Caco-2 (cell line): Measurements from ENCODE around the gene PDE10A. TPM values are rescaled to one million over a fixed set of nuclear protein-coding genes. Genes with fewer than 3 reads are reported as not detected.

Experiments used
- BruUV-seq: library from RNA; stranded (reverse); fragments of 400-500 nt; replicated peaks from 2 replicates; lab custom pipeline; 2021; lab: Mats Ljungman, UMichigan
- CTCF ChIA-PET: fragments of 300-600 bp; sonication (Branson Sonifier 250); formaldehyde crosslinking; loops from one replicate; lab custom pipeline; 2022; ENCODE audit warnings: antibody characterized with exemption; lab: Charles Lee
- POLR2A ChIA-PET: fragments of 300-600 bp; sonication (Branson Sonifier 250); formaldehyde crosslinking; loops from one replicate; lab custom pipeline; 2022; ENCODE audit warnings: antibody characterized with exemption; lab: Charles Lee
- DNase-seq, 2 experiments: peaks; one replicate each; pipeline versions ENCODE4 v3.0.0 to v3.0.0-alpha.2; 2020 to 2022
- H3K27me3 ChIP-seq: replicated peaks from 2 replicates; pipeline ENCODE4 v1.6.0; 2011; ENCODE audit warnings: low read length; ENCODE audit not compliant: control insufficient read depth, insufficient read depth
- H3K36me3 ChIP-seq: 2 replicates; pipeline ENCODE4 v1.5.1; 2011; ENCODE audit warnings: low read length; ENCODE audit not compliant: control insufficient read depth, insufficient read depth
- H3K4me1 ChIP-seq: fragments of 250-450 bp; sonication (Bioruptor Pico); 2 replicates; pipeline ENCODE4 v1.5.1; 2020; ENCODE audit warnings: mild to moderate bottlenecking
- H3K4me3 ChIP-seq: 2 replicates; pipeline ENCODE4 v1.5.1; 2011; ENCODE audit warnings: low read depth, mild to moderate bottlenecking, control low read depth, low read length
- H3K9me3 ChIP-seq: fragments of 250-450 bp; sonication (Bioruptor Pico); 2 replicates; pipeline ENCODE4 v1.5.1; 2020; ENCODE audit warnings: mild to moderate bottlenecking, moderate library complexity
- H3K27ac Mint-ChIP-seq: one replicate; pipeline ENCODE4 v1.8.0; 2022; ENCODE audit warnings: mixed read lengths; ENCODE audit not compliant: unreplicated experiment
- H3K27me3 Mint-ChIP-seq: one replicate; pipeline ENCODE4 v1.8.0; 2022; ENCODE audit warnings: mixed read lengths; ENCODE audit not compliant: insufficient read depth, unreplicated experiment
- H3K36me3 Mint-ChIP-seq: one replicate; pipeline ENCODE4 v1.8.0; 2022; ENCODE audit warnings: mild to moderate bottlenecking, mixed read lengths; ENCODE audit not compliant: insufficient read depth, unreplicated experiment
- H3K4me1 Mint-ChIP-seq: one replicate; pipeline ENCODE4 v1.8.0; 2022; ENCODE audit warnings: low read depth, mixed read lengths; ENCODE audit not compliant: unreplicated experiment
- H3K4me3 Mint-ChIP-seq: one replicate; pipeline ENCODE4 v1.8.0; 2022; ENCODE audit warnings: mild to moderate bottlenecking, moderate library complexity, mixed read lengths; ENCODE audit not compliant: unreplicated experiment
- H3K9me3 Mint-ChIP-seq: one replicate; pipeline ENCODE4 v1.8.0; 2022; ENCODE audit warnings: mixed read lengths; ENCODE audit not compliant: unreplicated experiment
- CTCF ChIP-seq, 2 experiments: fragments of 200-600 bp in 1 of 2; IDR thresholded peaks; 1 replicate in 1 of 2; 2 replicates in 1 of 2; pipeline versions ENCODE4 v1.5.1 to v1.8.0; 2011 to 2022; ENCODE audit warnings: antibody characterized with exemption in 1 of 2, control low read depth in 1 of 2, inconsistent platforms in 1 of 2, low read depth in 1 of 2, low read length in 1 of 2, mild to moderate bottlenecking in 1 of 2, moderate library complexity in 1 of 2; ENCODE audit not compliant: insufficient read depth in 1 of 2, severe bottlenecking in 1 of 2, unreplicated experiment in 1 of 2
- intact Hi-C: fragments of 100-400 bp; cut with micrococcal nuclease; formaldehyde crosslinking; loops from one replicate; pipeline ENCODE4 v1.10.0; 2022; ENCODE audit not compliant: unreplicated experiment
- total RNA-seq: library from RNA; stranded (reverse); gene quantifications from 2 replicates; pipeline ENCODE4 v1.2.3, GENCODE V29; 2022

The PDE10A gene
- total RNA-seq, 1 experiment from 2014 or later: 3.4 TPM

GRCh38 chr6:165634101-165634880 lies 28.8 kb downstream of the PDE10A start:
- Histone ChIP-seq H3K4me3 (no peak overlapping the region), H3K4me1 (peaks cover 20% of the 10 kb centered on the region; the same call in 1 of the 2 replicates), H3K9me3 (no peaks in the 10 kb centered on the region), H3K27me3 (peaks cover 1% of the 10 kb centered on the region; the same call in 1 of the 2 replicates), H3K36me3 (no peaks in the 10 kb centered on the region)
- no TSS peak for BruUV-seq
- Mint-ChIP-seq H3K4me1 (peaks cover 20% of the 10 kb centered on the region), H3K4me3 (no peak overlapping the region), H3K27ac (no peak overlapping the region), H3K9me3 (no peaks in the 10 kb centered on the region), H3K27me3 (no peaks in the 10 kb centered on the region), H3K36me3 (no peaks in the 10 kb centered on the region)
- no peak for TF ChIP-seq CTCF (IDR thresholded peaks at IDR 0.05; ENCODE audit: insufficient read depth in 1 of 2, low read depth in 1 of 2, low read length in 1 of 2, severe bottlenecking in 1 of 2, unreplicated experiment in 1 of 2)
- CTCF ChIA-PET: no interaction called here
- intact Hi-C loops: loop anchor here (10.0 kb wide), 2 partner anchors 189 to 221 kb away; no protein-coding TSS in a partner anchor
- POLR2A ChIA-PET: no interaction called here
- no peak for DNase-seq

- no TSS peak for BruUV-seq
- H3K27me3 Mint-ChIP-seq: no peaks in the 10 kb centered on the region
- H3K4me3 Mint-ChIP-seq: no peak overlapping the region
These were observed 30.8 kb downstream of the PDE10A start for GRCh38 chr6:165632194-165632593.

More at GRCh38 chr6:165632194-165632593, 30.8 kb downstream of the PDE10A start:
- H3K36me3 Mint-ChIP-seq: no peaks in the 10 kb centered on the region
- DNase-seq: no peak
- ChIA-PET CTCF (interaction anchor here (0.7 to 0.9 kb wide), 2 partner anchors 8 to 15 kb away, joined by 6 to 11 read pairs; no protein-coding TSS in a partner anchor), POLR2A (no interaction called here)
- peaks cover 20% of the 10 kb centered on the region for H3K4me1 Mint-ChIP-seq
- peaks cover 20% of the 10 kb centered on the region; the same call in 1 of the 2 replicates for H3K4me1 ChIP-seq
- H3K4me3 ChIP-seq: no peak overlapping the region
- intact Hi-C loops: loop anchor here (10.0 kb wide), 2 partner anchors 187 to 223 kb away; no protein-coding TSS in a partner anchor
- TF ChIP-seq CTCF (IDR thresholded peaks at IDR 0.05; ENCODE audit: insufficient read depth in 1 of 2, low read depth in 1 of 2, low read length in 1 of 2, severe bottlenecking in 1 of 2, unreplicated experiment in 1 of 2): no peak
- no peaks in the 10 kb centered on the region for H3K9me3 ChIP-seq
- peaks cover 1% of the 10 kb centered on the region; the same call in 1 of the 2 replicates for H3K27me3 ChIP-seq
- H3K9me3 Mint-ChIP-seq: no peaks in the 10 kb centered on the region
- H3K27ac Mint-ChIP-seq: no peak overlapping the region
- no peaks in the 10 kb centered on the region for H3K36me3 ChIP-seq
